ENCODE data around the gene CRKL.

DNA sequence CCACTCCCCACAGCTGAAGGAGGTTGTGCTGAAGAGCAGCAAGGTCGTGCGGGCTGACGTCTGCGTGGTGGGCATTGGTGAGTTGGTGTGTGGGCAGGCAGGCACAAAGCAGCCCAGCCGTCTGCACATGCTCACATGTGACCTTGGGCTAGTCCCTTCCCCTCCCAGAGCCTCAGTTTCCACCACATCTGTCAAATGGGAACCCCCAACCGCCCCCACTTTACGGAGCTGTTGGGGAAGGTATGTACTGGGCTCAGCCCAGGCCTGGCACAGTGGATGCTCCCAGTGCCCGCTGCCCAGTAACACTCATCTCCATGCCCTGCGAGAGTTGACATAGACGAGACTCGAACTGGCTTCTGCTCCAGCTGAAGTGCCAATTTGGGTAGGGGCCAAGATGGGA lies 59.8 kb downstream of the CRKL start:
- TF ChIP-seq EZH2phosphoT487 (IDR thresholded peaks at IDR 0.05; ENCODE audit: insufficient read depth, low read depth) (no peak), EZH2 (IDR thresholded peaks at IDR 0.05; ENCODE audit: insufficient read depth, poor library complexity, severe bottlenecking) (no peak)
